ENCODE results near the gene CAGE1. TPM values are rescaled to one million over a fixed set of nuclear protein-coding genes. Genes with fewer than 3 reads are reported as not detected.

Gene CAGE1
- total RNA-seq, 1 donor from 2014 or later = not detected

DNA sequence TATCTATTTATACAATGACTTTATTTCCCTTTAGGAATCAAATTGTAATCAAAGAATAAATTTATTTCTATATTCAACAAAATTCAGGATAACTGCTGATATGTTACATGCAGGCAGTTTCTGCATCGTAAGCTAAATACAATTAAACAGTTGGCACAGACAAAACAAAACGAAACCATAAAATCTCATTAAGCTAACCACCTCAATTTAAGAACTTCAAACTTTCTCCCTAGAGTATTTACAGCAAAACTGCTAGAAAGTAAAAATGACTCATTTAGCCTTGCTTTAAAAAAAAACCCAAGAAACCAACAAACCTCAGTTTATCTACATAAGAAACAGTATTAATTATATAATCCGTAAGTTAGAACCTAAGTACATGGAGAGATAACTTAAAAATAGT is 93.6 kb downstream of the CAGE1 start:
- Mint-ChIP-seq H3K27ac (ENCODE audit: unreplicated experiment) (peak overlapping the region; percentile 45), H3K4me3 (ENCODE audit: unreplicated experiment) (no peak overlapping the region), H3K27me3 (ENCODE audit: low read depth) (no peaks in the 10 kb centered on the region), H3K9me3 (ENCODE audit: low read depth) (no peaks in the 10 kb centered on the region), H3K4me1 (ENCODE audit: low read depth) (no peaks in the 10 kb centered on the region), H3K36me3 (ENCODE audit: low read depth) (peaks cover 39% of the 10 kb centered on the region)
- TF ChIP-seq, protein P1, sequence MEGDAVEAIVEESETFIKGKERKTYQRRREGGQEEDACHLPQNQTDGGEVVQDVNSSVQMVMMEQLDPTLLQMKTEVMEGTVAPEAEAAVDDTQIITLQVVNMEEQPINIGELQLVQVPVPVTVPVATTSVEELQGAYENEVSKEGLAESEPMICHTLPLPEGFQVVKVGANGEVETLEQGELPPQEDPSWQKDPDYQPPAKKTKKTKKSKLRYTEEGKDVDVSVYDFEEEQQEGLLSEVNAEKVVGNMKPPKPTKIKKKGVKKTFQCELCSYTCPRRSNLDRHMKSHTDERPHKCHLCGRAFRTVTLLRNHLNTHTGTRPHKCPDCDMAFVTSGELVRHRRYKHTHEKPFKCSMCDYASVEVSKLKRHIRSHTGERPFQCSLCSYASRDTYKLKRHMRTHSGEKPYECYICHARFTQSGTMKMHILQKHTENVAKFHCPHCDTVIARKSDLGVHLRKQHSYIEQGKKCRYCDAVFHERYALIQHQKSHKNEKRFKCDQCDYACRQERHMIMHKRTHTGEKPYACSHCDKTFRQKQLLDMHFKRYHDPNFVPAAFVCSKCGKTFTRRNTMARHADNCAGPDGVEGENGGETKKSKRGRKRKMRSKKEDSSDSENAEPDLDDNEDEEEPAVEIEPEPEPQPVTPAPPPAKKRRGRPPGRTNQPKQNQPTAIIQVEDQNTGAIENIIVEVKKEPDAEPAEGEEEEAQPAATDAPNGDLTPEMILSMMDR (IDR thresholded peaks at IDR 0.05) = no peak
- no peak for DNase-seq (ENCODE audit: low spot score)

DNA sequence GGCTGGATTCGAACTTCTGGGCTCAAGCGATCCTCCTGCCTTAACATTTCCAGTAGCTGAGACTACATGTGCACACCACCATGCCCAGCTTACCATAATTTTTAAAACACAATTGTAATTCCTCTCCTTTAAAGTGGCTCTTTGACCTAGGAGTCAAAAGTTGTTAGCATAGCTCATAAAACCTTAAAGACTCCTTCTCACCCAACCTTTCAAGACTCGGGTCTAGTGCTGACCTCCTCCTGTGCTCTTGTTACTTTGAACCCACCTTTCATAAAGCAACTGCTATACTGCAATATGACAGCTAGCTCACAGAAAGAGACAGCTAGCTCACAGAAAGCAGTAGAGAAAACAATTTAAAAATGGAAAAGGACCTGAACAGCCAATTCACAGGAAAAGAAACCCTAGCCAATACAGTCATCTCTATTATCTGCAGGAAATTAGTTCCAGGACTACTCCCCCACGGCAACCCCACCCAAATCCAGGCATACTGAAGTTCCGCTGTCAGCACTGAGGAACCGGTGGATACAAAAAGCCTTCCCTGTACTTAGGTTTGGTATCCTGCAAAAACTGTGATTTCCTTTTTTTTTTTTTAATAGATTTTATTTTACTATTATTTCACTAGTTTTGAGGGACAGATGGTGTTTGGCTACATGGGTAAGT is 96.8 kb downstream of the CAGE1 start:
- no peaks in the 10 kb centered on the region for H3K9me3 Mint-ChIP-seq (ENCODE audit: low read depth)
- no peaks in the 10 kb centered on the region for H3K27me3 Mint-ChIP-seq (ENCODE audit: low read depth)
- H3K27ac Mint-ChIP-seq (ENCODE audit: unreplicated experiment) = no peak overlapping the region
- peaks cover 39% of the 10 kb centered on the region for H3K36me3 Mint-ChIP-seq (ENCODE audit: low read depth)
- DNase-seq (ENCODE audit: low spot score) = no peak
- TF ChIP-seq, protein P1 (IDR thresholded peaks at IDR 0.05) = no peak
- H3K4me3 Mint-ChIP-seq (ENCODE audit: unreplicated experiment) = no peak overlapping the region
- no peaks in the 10 kb centered on the region for H3K4me1 Mint-ChIP-seq (ENCODE audit: low read depth)

GRCh38 chr6:7290079-7290478 is 99.5 kb downstream of the CAGE1 start:
- Mint-ChIP-seq H3K4me1 (ENCODE audit: low read depth) (no peaks in the 10 kb centered on the region), H3K27ac (ENCODE audit: unreplicated experiment) (no peak overlapping the region), H3K9me3 (ENCODE audit: low read depth) (no peaks in the 10 kb centered on the region), H3K27me3 (ENCODE audit: low read depth) (no peaks in the 10 kb centered on the region), H3K4me3 (ENCODE audit: unreplicated experiment) (no peak overlapping the region), H3K36me3 (ENCODE audit: low read depth) (peaks cover 47% of the 10 kb centered on the region)
- DNase-seq (ENCODE audit: low spot score) = no peak
- TF ChIP-seq, protein P1 (IDR thresholded peaks at IDR 0.05) = no peak

DNA sequence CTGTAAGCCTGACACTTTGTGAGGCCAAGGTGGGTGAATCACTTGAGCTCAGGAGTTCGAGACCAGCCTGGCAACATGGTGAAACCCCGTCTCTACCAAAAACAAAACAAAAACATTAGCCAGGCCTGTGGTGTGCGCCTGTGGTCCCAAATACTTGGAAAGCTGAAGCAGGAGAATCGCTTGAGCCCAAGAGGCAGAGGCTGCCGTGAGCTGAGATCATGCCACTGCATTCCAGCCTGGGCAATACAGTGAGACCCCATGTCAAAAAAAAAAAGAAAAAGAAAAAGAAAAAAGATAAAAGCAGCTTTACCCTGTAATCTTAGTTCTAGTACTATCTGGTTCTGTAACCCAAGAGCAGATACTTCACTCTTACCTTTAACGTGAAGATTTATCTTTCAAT is 104.1 kb downstream of the CAGE1 start:
- Mint-ChIP-seq H3K36me3 (ENCODE audit: low read depth) (peaks cover 36% of the 10 kb centered on the region), H3K27me3 (ENCODE audit: low read depth) (no peaks in the 10 kb centered on the region), H3K9me3 (ENCODE audit: low read depth) (no peaks in the 10 kb centered on the region), H3K4me3 (ENCODE audit: unreplicated experiment) (no peak overlapping the region), H3K4me1 (ENCODE audit: low read depth) (peaks cover 13% of the 10 kb centered on the region), H3K27ac (ENCODE audit: unreplicated experiment) (no peak overlapping the region)
- TF ChIP-seq, protein P1 (IDR thresholded peaks at IDR 0.05) = no peak
- DNase-seq (ENCODE audit: low spot score) = no peak

- H3K9me3 Mint-ChIP-seq (ENCODE audit: low read depth) = no peaks in the 10 kb centered on the region
- peaks cover 25% of the 10 kb centered on the region for H3K36me3 Mint-ChIP-seq (ENCODE audit: low read depth)
- TF ChIP-seq, protein P1 (IDR thresholded peaks at IDR 0.05) = no peak
- DNase-seq (ENCODE audit: low spot score) = no peak
- no peak overlapping the region for H3K4me3 Mint-ChIP-seq (ENCODE audit: unreplicated experiment)
- no peak overlapping the region for H3K27ac Mint-ChIP-seq (ENCODE audit: unreplicated experiment)
- peaks cover 18% of the 10 kb centered on the region for H3K4me1 Mint-ChIP-seq (ENCODE audit: low read depth)
- H3K27me3 Mint-ChIP-seq (ENCODE audit: low read depth) = no peaks in the 10 kb centered on the region
Measured at GRCh38 chr6:7283676-7284075, 105.9 kb downstream of the CAGE1 start.
